ENCODE results near the gene COX4I2.
"Not testable (repeated sequence)": the region's sequence is repeated elsewhere in the genome, so short reads cannot be mapped to it uniquely, and the experiment has no call there.

COX4I2 gene

DNA sequence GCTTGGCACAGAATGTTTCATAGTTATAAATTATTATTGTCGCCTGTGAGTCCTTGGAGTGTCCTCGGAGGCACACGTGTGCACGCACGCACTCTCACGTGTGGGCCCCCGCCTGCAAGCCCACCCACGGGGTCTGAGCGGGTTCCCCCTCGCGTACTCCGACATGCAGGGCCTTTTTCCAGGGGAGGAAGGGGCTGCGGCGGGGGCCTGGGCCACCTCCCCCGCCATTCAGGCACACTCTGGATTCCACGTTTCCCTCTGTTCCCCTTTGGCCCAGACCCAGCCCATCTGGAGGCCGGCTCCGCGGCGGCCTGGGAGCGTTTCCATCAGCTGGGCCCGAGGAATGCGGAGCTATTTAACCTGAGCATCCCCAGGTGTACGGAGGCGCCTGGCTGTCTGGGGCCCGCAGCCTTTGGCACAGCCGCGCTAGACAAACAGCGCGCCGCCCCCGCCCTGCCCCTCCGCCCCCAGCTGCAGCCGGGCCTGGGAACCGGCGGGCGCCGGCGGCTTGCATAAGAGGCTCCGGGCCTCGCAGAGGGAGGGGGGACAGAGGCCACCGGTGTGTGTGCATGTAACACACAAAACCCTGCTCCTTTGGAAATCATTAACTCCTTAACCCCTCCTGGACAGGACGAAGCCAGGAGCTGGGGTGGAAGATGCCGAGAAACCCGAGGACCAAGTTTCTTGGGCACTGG is 29.3 kb upstream of the COX4I2 start:
- no peak for DNase-seq

GRCh38 chr20:31612271-31612640 is 25.5 kb upstream of the COX4I2 start:
- DNase-seq: not testable (repeated sequence)

DNA sequence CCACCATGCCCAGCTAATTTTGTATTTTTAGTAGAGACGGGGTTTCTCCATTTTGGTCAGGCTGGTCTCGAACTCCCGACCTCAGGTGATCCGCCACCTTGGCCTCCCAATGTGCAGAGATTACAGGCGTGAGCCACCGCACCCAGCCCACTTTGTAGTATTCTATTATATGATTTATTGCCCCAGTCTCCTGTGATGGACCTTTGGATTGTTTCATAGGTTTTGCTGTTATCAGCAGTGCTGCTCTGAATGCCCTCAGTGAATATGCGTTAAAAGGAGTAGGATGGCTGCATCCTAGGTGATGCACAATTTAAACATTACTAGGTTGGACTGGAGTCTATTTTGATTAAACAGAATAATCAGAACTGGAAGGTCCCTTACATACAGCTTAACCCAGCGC is 22.3 kb upstream of the COX4I2 start:
- DNase-seq: no peak

DNA sequence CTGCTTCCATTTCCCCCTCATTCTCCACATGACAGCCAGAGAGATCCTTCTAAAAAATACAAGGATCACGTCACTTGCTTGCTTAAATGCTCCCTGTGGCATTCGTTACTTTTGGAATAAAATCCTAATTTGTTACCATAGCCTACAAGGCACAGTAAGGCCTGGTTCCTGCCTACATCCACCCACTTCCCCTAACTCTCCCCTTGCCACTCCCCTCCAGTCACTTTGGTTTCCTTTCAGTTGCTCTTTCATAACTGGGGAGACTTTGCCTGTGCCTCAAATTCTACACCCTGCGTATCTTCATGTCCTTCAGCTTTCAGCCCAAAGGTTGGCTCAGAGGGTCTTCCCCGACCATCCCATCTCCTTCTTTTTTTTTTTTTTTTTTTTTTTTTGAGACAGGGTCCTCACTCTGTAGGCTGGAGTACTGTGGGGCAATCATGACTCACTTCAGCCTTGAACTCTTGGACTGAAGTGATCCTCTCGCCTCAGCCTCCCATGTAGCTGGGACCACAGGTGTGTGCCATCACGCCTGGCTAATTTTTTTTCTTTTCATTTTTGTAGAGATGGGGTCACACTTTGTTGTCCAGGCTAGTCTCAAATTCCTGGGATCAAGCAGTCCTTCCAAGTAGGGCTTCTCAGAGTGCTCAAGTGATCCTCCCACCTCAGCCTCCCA is 20.1 kb upstream of the COX4I2 start:
- DNase-seq: no peak

DNA sequence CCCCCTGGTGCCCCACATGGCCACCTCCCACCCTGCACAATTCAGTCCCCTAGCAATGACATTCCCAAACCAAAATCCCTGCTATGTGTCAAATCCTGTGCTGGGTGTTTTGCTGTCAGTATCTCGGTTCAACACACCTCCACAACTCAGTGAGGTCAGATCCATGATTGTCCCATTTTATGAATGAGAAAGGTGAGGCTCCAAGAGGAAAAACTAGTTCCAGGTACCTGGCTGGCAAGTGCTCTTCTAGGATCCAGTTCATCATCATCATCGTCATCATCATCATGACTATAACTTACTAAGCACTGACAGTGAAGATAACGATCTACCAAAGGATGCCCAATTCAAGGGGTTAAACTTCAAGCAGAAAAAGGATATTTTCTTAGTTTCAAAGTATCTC is 17.5 kb upstream of the COX4I2 start:
- no peak for DNase-seq

- not testable (repeated sequence) for DNase-seq
Observed at GRCh38 chr20:31623123-31623505, 14.6 kb upstream of the COX4I2 start.

DNA sequence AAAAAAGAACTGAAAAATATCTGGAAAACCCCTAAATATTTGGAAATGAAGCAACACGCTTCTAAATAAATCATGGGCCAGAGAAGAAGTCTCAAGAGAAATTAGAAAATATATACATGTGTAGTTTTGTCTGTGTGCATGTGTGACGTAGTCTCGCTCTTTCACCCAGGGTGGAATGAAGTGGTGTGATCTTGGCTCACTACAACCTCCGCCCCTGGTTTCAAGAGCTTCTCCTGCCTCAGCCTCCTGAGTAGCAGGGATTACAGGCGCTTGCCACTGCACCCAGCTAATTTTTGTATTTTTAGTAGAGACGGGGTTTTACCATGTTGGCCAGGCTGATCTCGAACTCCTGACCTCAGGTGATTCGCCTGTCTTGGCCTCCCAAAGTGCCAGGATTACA is 11.2 kb upstream of the COX4I2 start:
- DNase-seq: not testable (repeated sequence)

DNA sequence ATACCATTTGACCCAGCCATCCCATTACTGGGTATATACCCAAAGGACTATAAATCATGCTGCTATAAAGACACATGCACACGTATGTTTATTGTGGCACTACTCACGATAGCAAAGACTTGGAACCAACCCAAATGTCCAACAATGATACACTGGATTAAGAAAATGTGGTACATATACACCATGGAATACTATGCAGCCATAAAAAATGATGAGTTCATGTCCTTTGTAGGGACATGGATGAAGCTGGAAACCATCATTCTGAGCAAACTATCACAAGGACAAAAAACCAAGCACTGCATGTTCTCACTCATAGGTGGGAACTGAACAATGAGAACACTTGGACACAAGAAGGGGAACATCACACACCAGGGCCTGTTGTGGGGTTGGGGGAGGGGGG is 9.7 kb upstream of the COX4I2 start:
- DNase-seq: not testable (repeated sequence)

DNA sequence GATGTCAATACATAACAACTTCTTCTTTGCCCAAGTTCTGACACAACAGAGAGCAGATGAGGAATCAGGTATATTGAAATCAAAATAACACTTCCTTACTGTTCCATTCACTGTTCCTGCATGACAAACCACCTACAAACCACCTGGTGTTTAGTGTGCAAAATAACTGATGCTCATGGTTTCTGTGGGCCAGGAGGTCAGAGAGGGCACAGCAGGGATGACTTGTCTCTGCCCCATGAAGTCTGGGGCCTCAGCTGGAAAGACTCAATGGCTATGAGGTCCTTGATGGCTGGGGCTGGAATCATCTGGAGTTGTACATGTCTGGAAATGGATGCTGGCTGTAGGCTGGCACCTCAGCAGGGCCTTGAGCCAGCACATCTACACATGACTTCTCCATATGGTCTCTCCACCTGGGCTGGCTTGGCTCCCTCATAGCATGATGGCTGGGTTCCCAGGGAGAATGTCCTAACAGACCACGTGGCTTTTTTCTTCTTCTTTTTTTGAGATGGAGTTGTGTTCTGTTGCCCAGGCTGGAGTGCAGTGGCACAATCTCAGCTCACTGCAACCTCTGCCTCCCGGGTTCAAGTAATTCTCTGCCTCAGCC is 7.4 kb upstream of the COX4I2 start:
- DNase-seq: no peak

- no peak for DNase-seq
Observed at GRCh38 chr20:31632548-31633338, 5.0 kb upstream of the COX4I2 start.

DNA sequence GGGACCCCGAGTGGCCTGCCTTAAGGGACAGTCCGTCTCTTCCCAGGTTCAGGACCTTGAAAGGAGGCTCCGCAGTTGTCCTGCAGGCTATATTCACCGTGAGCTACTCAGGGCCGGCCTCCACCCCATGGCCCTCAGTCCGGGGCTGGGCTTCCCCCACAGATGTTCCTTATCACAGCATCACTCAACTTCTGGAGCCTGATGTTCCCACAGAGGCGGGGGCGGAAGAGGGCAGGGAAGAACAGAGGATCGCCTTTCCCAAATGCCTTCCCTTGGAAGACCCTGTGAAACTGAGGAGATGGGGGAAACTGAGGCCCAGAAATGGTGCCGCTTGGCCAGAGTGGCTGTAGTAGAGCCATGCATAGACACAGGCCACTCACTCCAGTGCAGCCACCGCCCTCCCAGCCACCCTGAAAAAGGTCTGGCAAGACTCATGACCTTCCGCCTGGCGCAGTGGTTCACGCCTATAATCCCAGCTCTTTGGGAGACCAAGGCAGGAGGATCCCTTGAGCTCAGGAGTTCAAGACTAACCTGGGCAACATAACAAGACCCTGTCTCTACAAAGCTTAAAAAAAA is 4.3 kb upstream of the COX4I2 start:
- DNase-seq: no peak

DNA sequence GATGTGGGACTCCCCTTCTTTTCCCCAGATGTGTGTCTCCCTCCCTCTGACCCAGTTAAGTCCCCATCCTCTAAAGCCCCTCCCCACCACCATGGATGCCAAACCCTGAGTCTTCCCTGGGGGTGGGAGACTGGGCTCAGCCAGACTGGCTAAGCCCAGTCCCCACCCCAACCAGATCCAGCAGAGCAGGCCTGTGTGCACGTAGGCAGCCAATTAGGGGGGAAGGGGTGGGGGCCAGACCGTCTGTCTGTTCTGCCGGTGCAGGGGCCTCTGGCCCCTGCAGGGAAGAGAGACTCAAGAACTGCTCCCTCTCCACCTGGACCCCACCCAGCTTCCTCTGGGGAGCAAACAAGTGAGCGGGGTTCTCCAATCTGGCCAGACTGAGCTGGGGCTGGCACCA is 605 bp downstream of the COX4I2 start:
- no peak for DNase-seq

- DNase-seq: no peak
Observed at GRCh38 chr20:31638816-31639215, 1.1 kb downstream of the COX4I2 start.

DNA sequence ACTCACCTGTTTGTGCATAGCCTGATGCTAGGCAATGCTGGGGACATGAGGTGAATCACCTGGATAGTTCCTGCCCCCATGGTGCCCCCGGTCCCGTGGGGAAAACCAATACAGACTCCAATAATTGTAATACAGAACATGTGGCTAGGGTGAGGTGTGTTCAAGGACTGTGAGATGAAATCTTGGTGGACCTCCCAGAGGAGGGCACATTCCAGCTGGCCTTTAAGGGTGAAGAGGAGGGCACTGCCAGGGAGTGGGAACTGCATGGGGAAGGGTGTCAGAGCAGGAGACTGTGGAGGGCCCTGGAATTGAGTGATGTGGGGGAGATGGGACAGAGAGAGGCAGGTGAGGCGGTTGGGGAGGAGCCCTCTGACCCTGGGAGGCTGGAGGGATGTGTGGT is 2.5 kb downstream of the COX4I2 start:
- no peak for DNase-seq

GRCh38 chr20:31641391-31641790 is 3.7 kb downstream of the COX4I2 start:
- no peak for DNase-seq

GRCh38 chr20:31642837-31643236 is 5.1 kb downstream of the COX4I2 start:
- DNase-seq: no peak

GRCh38 chr20:31643522-31643921 is 5.8 kb downstream of the COX4I2 start:
- DNase-seq: no peak

- no peak for DNase-seq
Observed at GRCh38 chr20:31644701-31645100, 7.0 kb downstream of the COX4I2 start.

DNA sequence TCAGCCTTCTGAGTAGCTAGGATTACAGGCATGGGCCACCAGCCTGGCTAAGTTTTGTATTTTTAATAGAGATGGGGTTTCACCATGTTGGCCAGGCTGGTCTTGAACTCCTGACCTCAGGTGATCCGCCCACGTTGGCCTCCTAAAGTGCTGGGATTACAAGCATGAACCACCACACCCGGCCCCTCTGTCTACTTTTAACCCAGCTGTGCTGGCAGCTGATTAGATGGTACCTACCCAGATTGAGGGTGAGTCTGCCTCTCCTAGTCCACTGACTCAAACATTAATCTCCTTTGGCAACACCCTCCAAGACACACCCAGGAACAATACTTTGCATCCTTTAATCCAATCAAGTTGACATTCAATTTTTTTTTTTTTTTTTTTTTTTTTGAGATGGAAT is 10.4 kb downstream of the COX4I2 start:
- DNase-seq: not testable (repeated sequence)

DNA sequence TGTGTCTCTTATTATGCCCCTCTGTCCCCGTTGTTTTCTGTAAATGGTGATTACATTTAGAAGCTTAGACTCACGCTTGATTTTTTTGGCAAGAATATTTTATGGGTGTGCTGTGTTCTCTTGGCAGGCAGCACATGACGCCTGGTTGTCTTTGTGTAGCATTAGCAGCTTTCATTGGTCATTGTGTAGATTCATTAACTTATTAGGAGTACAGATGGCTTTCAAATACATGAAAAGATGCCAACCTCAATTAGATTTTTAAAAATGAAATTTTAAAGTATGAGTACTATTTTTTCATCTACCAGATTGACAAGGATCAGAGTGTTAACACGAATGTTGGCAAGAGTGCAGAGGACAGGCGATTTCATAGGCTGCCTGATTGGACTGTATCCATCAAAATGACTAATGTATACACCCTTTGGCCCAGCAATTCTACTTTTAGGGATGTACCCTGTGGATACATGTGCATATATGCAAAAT is 15.2 kb downstream of the COX4I2 start:
- no peak for DNase-seq

DNA sequence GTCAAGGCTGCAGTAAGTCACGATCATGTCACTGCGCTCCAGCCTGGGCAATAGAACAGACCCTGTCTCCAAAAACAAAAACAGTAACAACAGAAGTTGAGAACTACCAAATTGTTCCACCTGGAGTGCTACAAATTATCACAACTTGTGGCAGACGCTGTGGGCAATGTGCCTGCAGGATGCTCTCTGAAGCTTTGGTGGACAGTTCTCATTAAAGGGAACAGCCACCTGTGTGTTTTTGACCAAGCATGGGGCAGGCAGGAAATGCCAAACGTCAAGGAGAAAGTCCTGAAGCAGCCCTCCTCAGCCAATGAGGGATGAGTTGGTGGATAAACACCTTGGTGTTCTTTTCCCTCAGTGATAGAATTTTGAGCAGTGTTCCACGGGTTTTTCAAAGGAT is 15.8 kb downstream of the COX4I2 start:
- DNase-seq: no peak

- DNase-seq: no peak
Observed at GRCh38 chr20:31654534-31654933, 16.8 kb downstream of the COX4I2 start.
